ENCODE results near the gene PLD1. TPM values are rescaled to one million over a fixed set of nuclear protein-coding genes. Genes with fewer than 3 reads are reported as not detected.

The PLD1 gene
- total RNA-seq, 1 donor from 2014 or later: 0.93 TPM

GRCh38 chr3:171704814-171705213, 105.5 kb downstream of the PLD1 start:
- H3K27me3 Mint-ChIP-seq (ENCODE audit: low read depth): no peaks in the 10 kb centered on the region
- no peak for DNase-seq (ENCODE audit: low read depth, low spot score)
- H3K36me3 Mint-ChIP-seq (ENCODE audit: low read depth): peaks cover 9% of the 10 kb centered on the region
- H3K9me3 Mint-ChIP-seq: peaks cover 15% of the 10 kb centered on the region
- TF ChIP-seq CTCF (conservative IDR thresholded peaks at IDR 0.05): no peak
- H3K27ac Mint-ChIP-seq (ENCODE audit: unreplicated experiment): no peak overlapping the region
- H3K4me3 Mint-ChIP-seq: no peak overlapping the region
- peaks cover 4% of the 10 kb centered on the region for H3K4me1 Mint-ChIP-seq

GRCh38 chr3:171704002-171704401, 106.3 kb downstream of the PLD1 start:
- Mint-ChIP-seq H3K36me3 (ENCODE audit: low read depth) (peaks cover 9% of the 10 kb centered on the region), H3K4me1 (peaks cover 4% of the 10 kb centered on the region), H3K9me3 (peaks cover 15% of the 10 kb centered on the region), H3K4me3 (no peak overlapping the region), H3K27ac (ENCODE audit: unreplicated experiment) (no peak overlapping the region), H3K27me3 (ENCODE audit: low read depth) (no peaks in the 10 kb centered on the region)
- no peak for DNase-seq (ENCODE audit: low read depth, low spot score)
- TF ChIP-seq CTCF (conservative IDR thresholded peaks at IDR 0.05): peak; percentile 65

GRCh38 chr3:171703144-171703543, 107.1 kb downstream of the PLD1 start:
- Mint-ChIP-seq H3K36me3 (ENCODE audit: low read depth) (peaks cover 9% of the 10 kb centered on the region), H3K4me3 (no peak overlapping the region), H3K27ac (ENCODE audit: unreplicated experiment) (no peak overlapping the region), H3K27me3 (ENCODE audit: low read depth) (no peaks in the 10 kb centered on the region), H3K9me3 (peaks cover 15% of the 10 kb centered on the region), H3K4me1 (peaks cover 4% of the 10 kb centered on the region)
- no peak for DNase-seq (ENCODE audit: low read depth, low spot score)
- TF ChIP-seq CTCF (conservative IDR thresholded peaks at IDR 0.05): no peak

- no peak for DNase-seq (ENCODE audit: low read depth, low spot score)
- no peak for TF ChIP-seq CTCF (conservative IDR thresholded peaks at IDR 0.05)
- Mint-ChIP-seq H3K27me3 (ENCODE audit: low read depth) (no peaks in the 10 kb centered on the region), H3K36me3 (ENCODE audit: low read depth) (peaks cover 9% of the 10 kb centered on the region), H3K27ac (ENCODE audit: unreplicated experiment) (no peak overlapping the region), H3K9me3 (peaks cover 16% of the 10 kb centered on the region), H3K4me3 (no peak overlapping the region), H3K4me1 (no peaks in the 10 kb centered on the region)
These were observed 109.6 kb downstream of the PLD1 start for GRCh38 chr3:171700653-171701052.

GRCh38 chr3:171700157-171700556, 110.1 kb downstream of the PLD1 start:
- H3K36me3 Mint-ChIP-seq (ENCODE audit: low read depth): peaks cover 9% of the 10 kb centered on the region

More at GRCh38 chr3:171700157-171700556, 110.1 kb downstream of the PLD1 start:
- Mint-ChIP-seq H3K27ac (ENCODE audit: unreplicated experiment) (no peak overlapping the region), H3K9me3 (peaks cover 16% of the 10 kb centered on the region), H3K27me3 (ENCODE audit: low read depth) (no peaks in the 10 kb centered on the region), H3K4me3 (no peak overlapping the region), H3K4me1 (no peaks in the 10 kb centered on the region)
- TF ChIP-seq CTCF (conservative IDR thresholded peaks at IDR 0.05): no peak
- DNase-seq (ENCODE audit: low read depth, low spot score): no peak

Measured in neural crest cell (in vitro differentiated cells).